Heart left ventricle (tissue), 13 donors: ENCODE data around the gene ARHGAP8.

ENCODE experiments used
- POLR2A ChIP-seq, 2 donors: fragments of 450-650 bp; IDR thresholded peaks; one replicate each; pipeline ENCODE4 v1.6.1; 2017; ENCODE audit warnings: antibody characterized with exemption in 2 of 2, mild to moderate bottlenecking in 2 of 2, moderate library complexity in 2 of 2
- TF ChIP-seq, protein P1 (sequence below), 12 donors: fragments of 200-600 bp; sonication (generic) in 4 of 12; IDR thresholded peaks; one replicate each; pipeline versions ENCODE4 v1.5.0 to v1.8.0; 2018 to 2022; ENCODE audit warnings: antibody characterized with exemption in 12 of 12, mild to moderate bottlenecking in 5 of 12
- donor health status: ischemic (EF 13 %, LVEDD 7.1; RV severe dilation, severe dysfunction).
- donor health status: DM: no; HTN: yes; CAD: no.
- donor health status: DM: no; HTN: no; CAD: no.
- donor health status: ischemic (EF 25% LVEDD 6.9; RV normal size, moderate dysfunction).
- donor health status: ischemic (EF 25% LVEDD 5.7; RV mildly dilated, moderate dysfunction).
- donor health status: ischemic (EF 35%, LVEDD 5.7; RV mildly dilated, moderate dysfunction).
- donor health status: nonischemic (EF 11% LVEDD 7.7; RV severe dilation, severe dysfunction).
- donor health status: DM: yes; HTN: yes; CAD: no.
- donor health status: PGD.
- donor health status: ischemic (EF 29% LVEDD 5.4; RV normal size, mild dysfunction).
- donor health status: nonischemic (EF 23%, LVEDD 6.1; RV moderate dilation, normal function).

DNA sequence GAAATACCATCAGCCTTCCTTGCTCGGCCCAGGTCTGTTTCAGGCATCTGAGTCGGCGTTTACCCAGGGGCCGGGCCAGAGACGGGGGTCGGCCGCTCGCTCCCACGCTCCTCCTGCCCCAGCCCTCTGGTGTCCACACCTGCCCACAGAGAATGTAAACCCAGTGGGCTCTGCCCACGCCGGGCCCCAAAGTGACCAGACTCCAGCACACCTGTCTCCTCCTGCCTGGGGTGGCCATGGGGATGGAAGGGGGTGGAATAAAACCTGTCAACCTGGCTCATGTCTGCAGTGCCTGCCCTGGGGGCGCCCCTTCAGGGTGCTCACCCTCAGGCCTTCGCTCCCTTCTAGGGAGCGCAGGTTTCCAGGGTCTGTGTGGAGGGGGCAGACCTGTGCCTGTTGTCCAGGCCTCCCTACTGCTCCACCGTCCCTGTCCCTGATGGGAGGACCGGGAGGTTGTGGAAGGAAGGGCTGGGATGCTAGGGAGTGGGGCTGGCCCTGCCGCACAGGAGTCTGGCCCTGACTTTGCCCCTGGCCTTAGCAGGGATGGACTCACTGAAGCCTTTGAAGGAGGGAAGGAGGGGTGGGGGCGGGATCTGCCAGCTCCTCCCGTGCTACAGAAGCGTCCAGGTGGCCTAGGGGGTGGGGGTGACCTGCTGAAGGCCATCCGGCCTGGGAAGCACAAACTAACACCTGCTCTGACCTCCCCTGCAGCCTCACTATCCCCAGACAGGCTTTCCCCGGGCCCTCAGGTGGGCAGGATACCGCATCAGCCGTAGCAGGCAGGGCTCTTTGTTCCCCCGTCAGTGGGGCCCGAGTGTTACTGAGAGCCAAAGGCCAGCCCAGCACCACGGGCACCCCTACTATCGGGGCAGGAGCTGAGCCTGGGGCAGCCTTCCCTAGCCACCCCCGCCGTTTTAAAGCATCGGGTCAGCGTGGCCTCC, 14.7 kb upstream of the ARHGAP8 start:
- TF ChIP-seq, protein P1, sequence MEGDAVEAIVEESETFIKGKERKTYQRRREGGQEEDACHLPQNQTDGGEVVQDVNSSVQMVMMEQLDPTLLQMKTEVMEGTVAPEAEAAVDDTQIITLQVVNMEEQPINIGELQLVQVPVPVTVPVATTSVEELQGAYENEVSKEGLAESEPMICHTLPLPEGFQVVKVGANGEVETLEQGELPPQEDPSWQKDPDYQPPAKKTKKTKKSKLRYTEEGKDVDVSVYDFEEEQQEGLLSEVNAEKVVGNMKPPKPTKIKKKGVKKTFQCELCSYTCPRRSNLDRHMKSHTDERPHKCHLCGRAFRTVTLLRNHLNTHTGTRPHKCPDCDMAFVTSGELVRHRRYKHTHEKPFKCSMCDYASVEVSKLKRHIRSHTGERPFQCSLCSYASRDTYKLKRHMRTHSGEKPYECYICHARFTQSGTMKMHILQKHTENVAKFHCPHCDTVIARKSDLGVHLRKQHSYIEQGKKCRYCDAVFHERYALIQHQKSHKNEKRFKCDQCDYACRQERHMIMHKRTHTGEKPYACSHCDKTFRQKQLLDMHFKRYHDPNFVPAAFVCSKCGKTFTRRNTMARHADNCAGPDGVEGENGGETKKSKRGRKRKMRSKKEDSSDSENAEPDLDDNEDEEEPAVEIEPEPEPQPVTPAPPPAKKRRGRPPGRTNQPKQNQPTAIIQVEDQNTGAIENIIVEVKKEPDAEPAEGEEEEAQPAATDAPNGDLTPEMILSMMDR (IDR thresholded peaks at IDR 0.05), result no peak
- no peak for TF ChIP-seq POLR2A (IDR thresholded peaks at IDR 0.05)
